SK-N-SH treated with all-trans-retinoic acid at 6 μM for 48 hours (cell line): ENCODE data around the gene PRKAG1.

Experiments
- ARNTL ChIP-seq: fragments of 450-650 bp; formaldehyde crosslinking; IDR thresholded peaks from 2 replicates; pipeline ENCODE4 v1.5.0; 2020; ENCODE audit warnings: low read depth, mild to moderate bottlenecking, moderate library complexity, borderline replicate concordance
- BACH2 ChIP-seq: fragments of 250-450 bp; sonication (Bioruptor Pico); IDR thresholded peaks from 2 replicates; pipeline ENCODE4 v1.9.0; 2021; ENCODE audit warnings: mild to moderate bottlenecking, borderline replicate concordance
- CSDC2 ChIP-seq: fragments of 250-450 bp; sonication (Bioruptor Pico); IDR thresholded peaks from 2 replicates; pipeline ENCODE4 v1.5.0; 2020; ENCODE audit warnings: mild to moderate bottlenecking, moderate library complexity
- OSR1 ChIP-seq: fragments of 250-450 bp; sonication (Bioruptor Pico); IDR thresholded peaks from 2 replicates; pipeline ENCODE4 v1.8.0; 2022; ENCODE audit warnings: moderate library complexity, mild to moderate bottlenecking, inconsistent platforms
- POU6F1 ChIP-seq: fragments of 250-450 bp; sonication (Bioruptor Pico); IDR thresholded peaks from 2 replicates; pipeline ENCODE4 v1.8.0; 2021; ENCODE audit warnings: low read depth, mild to moderate bottlenecking, moderate library complexity, borderline replicate concordance
- TF ChIP-seq, protein P1 (sequence below): fragments of 250-450 bp; sonication (Bioruptor Pico); IDR thresholded peaks from 2 replicates; pipeline ENCODE4 v1.8.0; 2020; ENCODE audit warnings: mild to moderate bottlenecking, moderate library complexity, borderline replicate concordance
- TF ChIP-seq, protein P2 (sequence below): fragments of 250-450 bp; sonication (Bioruptor Pico); IDR thresholded peaks from 2 replicates; pipeline ENCODE4 v1.5.1; 2021; ENCODE audit warnings: mild to moderate bottlenecking, moderate library complexity
- TF ChIP-seq, protein P3 (sequence below): fragments of 250-450 bp; sonication (Bioruptor Pico); IDR thresholded peaks from 2 replicates; pipeline ENCODE4 v1.5.1; 2020; ENCODE audit warnings: low read depth, mild to moderate bottlenecking, moderate library complexity

DNA sequence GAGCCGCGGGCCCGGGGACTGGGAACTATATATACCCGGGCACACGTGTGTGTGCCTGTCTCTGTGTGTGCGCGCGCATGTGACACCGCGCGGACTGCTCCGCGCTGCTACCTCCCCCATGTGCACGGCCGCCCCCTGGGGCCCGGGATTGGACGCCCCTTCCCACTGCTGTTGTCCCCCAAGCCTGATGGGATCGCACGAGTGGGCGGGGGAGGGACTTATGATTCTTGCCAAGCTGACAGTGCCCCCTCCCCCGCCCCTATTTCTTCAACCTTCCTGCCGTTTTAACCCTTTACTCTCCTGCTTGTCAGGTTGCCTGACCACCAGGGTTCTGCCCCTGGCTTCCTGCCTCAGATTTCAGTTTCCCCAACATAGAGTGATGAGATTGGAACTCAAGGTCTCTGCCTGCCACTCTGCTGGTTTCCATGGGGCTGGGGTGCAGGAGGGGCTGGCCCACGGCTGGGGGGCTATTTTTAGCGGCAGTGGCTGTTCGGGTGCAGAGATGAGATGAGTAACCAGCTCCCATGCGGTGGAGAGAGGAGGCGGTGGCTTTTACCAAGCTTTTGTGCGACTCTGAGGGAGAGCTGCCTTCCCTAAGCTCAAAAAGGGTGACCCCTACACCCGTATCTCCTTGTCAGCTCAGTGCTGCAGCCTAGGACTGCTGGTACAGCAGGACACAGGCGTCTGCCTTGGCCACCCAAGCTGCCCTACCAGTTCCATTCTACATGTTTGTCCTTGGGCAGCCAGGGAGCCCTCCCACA is 19.0 kb downstream of the PRKAG1 start, which contains the start of gene DDN:
- no peak for TF ChIP-seq ARNTL
- TF ChIP-seq, protein P1, sequence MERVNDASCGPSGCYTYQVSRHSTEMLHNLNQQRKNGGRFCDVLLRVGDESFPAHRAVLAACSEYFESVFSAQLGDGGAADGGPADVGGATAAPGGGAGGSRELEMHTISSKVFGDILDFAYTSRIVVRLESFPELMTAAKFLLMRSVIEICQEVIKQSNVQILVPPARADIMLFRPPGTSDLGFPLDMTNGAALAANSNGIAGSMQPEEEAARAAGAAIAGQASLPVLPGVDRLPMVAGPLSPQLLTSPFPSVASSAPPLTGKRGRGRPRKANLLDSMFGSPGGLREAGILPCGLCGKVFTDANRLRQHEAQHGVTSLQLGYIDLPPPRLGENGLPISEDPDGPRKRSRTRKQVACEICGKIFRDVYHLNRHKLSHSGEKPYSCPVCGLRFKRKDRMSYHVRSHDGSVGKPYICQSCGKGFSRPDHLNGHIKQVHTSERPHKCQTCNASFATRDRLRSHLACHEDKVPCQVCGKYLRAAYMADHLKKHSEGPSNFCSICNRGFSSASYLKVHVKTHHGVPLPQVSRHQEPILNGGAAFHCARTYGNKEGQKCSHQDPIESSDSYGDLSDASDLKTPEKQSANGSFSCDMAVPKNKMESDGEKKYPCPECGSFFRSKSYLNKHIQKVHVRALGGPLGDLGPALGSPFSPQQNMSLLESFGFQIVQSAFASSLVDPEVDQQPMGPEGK (CRISPR knock-in tag), result no peak
- TF ChIP-seq POU6F1 (CRISPR knock-in tag), result no peak
- TF ChIP-seq, protein P2, sequence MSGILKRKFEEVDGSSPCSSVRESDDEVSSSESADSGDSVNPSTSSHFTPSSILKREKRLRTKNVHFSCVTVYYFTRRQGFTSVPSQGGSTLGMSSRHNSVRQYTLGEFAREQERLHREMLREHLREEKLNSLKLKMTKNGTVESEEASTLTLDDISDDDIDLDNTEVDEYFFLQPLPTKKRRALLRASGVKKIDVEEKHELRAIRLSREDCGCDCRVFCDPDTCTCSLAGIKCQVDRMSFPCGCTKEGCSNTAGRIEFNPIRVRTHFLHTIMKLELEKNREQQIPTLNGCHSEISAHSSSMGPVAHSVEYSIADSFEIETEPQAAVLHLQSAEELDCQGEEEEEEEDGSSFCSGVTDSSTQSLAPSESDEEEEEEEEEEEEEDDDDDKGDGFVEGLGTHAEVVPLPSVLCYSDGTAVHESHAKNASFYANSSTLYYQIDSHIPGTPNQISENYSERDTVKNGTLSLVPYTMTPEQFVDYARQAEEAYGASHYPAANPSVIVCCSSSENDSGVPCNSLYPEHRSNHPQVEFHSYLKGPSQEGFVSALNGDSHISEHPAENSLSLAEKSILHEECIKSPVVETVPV (CRISPR knock-in tag), result no peak
- no peak for TF ChIP-seq CSDC2 (CRISPR knock-in tag)
- TF ChIP-seq BACH2 (CRISPR knock-in tag), result no peak
- TF ChIP-seq, protein P3, sequence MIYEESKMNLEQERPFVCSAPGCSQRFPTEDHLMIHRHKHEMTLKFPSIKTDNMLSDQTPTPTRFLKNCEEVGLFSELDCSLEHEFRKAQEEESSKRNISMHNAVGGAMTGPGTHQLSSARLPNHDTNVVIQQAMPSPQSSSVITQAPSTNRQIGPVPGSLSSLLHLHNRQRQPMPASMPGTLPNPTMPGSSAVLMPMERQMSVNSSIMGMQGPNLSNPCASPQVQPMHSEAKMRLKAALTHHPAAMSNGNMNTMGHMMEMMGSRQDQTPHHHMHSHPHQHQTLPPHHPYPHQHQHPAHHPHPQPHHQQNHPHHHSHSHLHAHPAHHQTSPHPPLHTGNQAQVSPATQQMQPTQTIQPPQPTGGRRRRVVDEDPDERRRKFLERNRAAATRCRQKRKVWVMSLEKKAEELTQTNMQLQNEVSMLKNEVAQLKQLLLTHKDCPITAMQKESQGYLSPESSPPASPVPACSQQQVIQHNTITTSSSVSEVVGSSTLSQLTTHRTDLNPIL (CRISPR knock-in tag), result no peak
- no peak for TF ChIP-seq OSR1 (CRISPR knock-in tag)
